ENCODE results near the gene YPEL3.
"Not testable (repeated sequence)": the region's sequence is repeated elsewhere in the genome, so short reads cannot be mapped to it uniquely, and the experiment has no call there.

Gene YPEL3, protein sequence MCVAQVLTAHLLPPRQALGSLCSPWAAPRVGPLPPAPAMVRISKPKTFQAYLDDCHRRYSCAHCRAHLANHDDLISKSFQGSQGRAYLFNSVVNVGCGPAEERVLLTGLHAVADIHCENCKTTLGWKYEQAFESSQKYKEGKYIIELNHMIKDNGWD

DNA sequence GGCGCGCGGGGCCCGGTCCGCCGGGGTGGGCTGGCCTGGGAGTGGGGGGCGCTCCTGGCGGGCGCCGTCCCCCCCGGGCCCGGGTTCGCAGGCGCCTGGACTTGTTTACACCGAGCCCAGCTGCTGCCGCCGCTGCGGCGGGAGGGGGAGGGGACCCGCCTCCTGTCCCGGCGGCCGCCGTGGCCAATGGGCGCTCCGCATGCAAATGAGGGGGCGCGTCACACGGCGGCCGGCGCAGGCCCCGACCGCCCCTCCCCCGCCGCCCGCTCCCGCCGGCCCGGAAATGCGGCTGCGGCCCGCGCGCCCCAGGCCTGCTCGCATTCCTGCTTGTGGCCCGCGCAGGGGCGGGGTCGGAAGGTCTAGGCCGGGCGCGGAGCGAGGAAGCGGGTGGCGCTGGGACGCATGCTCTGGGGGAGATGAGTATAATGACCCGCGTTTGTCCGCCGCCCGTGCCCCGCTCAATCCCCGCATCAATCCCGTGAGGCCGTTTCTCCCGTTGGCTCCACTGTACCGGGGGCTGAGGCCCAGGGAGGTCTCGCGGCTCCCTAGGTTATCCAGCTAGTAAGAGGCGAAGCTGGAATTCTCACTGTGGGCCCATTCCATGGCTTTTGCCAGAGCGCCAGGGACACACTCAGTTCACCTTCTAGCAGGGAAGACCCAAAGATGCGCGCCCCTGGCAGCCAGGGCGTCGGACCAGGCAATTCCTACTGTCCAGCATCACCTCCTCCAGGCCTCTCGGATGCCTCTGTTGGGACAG is at the start of gene YPEL3:
Gene YPEL3, minus strand, starts transcription at position 109 of the 757 bp plus-strand sequence. CDS start 731 bp downstream, outside the sequence.
- peak; percentile 71 to 86 (median 84) for DNase-seq

DNA sequence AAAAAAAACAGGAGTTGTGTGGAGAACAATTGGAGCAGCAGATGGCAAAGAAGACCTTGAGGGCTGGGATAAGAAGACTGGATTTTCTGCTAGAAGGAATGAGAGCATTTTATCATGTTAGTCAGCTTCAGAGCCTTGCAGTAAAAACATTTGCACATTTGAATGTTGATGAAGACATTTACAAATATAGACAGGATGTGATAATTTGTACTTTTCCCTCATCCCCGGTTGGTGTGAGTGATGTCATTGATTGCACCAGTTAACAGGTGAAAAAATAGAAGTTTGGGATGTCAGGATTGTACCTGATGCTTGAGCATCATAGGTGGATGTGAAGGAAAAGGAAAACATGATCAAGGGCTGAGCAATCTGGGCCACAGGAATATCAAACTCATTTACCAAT is 49.6 kb upstream of the YPEL3 start:
- DNase-seq, result no peak

DNA sequence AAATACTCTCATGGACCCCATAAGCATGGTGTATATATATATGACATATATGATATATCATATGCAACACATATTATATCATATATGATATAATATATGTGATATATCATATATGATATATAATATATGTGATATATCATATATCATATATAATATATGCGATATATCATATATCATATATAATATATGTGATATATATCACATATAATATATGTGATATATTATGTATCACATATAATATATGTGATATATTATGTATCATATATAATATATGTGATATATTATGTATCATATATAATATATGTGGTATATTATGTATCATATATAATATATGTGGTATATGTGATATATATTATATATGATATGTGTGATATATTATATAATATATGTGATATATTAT is 48.9 kb upstream of the YPEL3 start:
- DNase-seq, result no peak

DNA sequence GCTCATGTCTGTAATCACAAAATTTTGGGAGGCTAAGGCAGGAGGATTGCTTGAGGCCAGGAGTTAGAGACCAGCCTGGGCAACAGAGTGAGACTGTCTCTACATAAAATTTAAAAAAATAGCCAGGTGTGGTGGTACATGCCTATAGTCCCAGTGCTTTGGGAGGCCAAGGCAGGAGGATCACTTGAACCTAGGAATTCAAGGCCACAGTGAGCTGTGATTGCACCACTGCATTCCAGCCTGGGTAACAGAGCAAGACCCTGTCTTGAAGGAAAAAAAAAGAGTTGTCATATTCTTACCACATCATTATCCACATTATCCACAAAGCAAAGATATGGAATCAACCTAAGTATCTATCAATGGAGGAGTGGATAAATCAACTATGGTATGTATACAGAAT is 48.0 kb upstream of the YPEL3 start:
- DNase-seq, result no peak

DNA sequence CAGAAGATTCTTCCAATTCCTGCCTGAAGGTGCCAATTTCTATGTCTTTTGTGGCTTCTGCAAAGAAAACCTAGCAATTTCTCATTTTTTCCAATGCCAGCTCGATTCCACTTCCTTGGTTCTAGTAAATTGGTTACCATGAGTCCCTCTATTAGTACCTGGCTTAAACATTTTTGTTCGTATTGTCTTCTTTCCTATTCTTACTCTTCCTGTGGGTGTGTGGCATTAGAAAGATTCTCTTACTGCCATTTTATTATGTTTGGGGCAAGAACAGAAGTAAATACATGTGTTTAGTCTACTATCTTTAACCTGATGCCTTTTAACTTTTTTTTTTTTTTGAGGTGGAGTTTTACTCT is 47.3 kb upstream of the YPEL3 start:
- no peak for DNase-seq

DNA sequence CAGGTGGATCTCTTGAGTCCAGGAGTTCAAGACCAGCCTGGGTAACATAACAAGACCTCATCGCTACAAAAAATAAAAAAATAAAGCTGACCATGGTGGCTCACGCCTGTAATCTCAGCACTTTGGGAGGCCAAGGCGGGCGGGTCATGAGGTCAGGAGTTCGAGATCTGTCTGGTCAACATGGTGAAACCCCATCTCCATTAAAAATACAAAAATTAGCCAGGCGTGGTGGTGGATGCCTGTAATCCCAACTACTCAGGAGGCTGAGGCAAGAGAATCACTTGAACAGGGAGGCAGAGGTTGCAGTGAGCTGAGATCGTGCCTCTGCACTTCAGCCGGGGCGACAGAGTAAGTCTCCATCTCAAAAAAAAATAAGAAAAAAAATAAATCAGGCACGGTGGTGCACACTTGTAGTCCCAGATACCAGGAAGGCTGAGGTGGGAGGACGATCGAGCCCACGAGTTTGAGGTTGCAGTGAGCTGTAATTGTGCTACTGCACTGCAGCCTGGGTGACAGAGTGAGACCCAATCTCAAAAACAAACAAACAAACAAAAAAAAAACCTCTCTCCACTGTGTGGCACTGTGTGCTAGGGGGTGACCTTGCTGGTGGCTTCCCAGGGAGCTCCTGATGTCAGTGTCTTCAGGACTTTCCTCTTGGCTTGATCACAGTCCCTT is 46.8 kb upstream of the YPEL3 start:
- DNase-seq, result no peak

DNA sequence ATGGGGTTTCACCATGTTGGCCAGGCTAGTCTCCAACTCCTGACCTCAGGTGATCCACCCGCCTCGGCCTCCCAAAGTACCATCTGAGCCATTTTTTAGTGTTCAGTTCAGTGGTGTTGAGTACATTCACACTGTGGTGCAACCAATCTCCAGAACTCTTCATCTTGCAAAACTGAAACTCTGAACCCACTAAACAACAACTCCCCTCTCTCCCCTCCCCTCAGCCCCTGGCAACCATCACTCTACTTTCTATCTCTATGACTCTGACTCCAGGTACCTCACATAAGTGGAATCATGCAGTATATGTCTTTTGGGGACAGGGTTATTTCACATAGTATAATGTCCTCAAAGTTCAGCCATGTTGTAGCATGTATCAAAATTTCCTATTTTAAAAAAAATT is 45.7 kb upstream of the YPEL3 start:
- DNase-seq, result no peak

DNA sequence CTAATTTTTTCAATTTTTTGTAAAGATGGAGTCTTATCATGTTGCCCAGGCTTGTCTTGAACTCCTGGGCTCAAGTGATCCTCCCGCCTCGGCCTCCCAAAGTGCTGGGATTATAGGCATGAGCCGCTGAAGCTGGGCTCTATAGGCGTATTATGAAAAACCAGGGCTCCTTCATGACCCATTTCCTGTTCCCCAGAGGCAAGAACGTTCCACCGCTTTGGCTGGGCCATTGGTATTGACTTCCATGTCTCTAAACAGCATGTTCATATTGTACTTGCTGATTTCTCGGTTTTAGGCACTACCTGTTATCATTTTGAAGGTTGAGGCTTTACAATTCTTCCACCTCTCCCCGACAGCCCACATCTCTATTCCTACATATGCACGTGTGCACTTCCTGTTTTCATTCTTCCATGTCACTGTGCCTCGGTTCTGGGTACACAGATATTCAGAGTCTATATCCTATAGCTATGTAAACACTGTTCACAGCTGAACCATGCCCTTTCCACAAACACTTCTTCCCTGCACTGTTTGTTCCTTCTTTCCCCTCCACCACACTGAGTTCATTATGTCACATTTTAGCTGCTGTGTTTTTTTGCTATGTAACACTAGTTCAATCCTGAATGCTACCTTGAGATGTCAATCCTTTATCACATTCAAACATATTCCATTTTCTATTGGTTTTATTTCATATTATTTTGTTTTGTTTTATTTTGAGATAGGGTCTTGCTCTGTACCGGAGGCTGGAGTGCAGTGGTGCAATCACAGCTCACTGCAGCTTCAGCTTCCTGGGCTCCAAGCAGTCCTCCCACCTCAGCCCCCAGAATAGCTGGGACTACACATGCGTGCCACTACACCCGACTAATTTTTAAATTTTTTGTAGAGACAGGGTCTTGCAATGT is 43.8 kb upstream of the YPEL3 start:
- no peak for DNase-seq

DNA sequence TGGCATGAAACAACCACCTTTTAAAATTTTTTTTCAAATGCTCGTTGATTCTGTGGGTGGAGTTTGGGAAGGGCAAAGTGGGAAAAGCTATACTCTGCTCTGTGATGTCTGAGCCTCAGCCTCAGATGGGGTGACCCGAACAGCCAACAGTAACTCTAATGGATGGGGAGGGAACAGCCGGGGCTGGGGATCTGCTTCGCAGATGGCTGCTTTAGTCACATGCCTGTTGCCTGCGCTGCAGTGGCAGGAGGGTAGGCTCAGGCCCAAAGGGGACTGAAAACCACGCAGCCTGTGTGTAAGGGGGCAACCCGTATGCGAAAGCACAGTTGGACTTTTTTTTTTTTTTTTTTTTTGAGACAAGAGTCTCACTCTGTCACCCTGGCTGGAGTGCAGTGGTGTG is 41.9 kb upstream of the YPEL3 start:
- no peak for DNase-seq

DNA sequence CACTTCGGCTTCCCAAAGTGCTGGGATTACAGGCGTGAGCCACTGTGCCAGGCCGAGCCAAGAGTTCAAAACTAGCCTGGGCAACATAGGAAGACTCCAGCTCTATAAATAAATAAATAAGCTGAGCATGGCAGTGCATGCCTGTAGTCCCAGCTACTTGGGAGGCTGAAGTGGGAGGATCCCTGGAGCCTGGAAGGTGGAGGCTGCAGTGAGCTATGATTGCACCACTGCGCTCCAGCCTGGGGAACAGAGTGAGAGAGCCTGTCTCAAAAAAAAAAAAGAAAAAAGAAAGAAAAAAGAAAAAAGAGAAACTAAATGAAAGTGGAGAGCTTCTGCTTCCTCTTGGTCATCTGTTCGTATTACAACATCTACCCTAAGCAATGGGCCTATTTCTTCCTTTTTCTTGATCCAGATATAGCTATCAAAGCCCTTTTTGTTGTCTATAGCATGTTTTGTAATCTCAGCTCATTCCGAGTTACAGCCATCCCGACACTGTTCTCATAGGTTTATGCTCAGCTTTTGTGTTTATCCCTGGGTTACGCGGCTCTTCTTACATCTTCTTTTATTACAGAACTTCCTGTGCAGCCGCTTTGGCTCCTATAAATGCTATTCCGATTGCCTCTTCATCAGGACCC is 41.1 kb upstream of the YPEL3 start:
- DNase-seq, result no peak

DNA sequence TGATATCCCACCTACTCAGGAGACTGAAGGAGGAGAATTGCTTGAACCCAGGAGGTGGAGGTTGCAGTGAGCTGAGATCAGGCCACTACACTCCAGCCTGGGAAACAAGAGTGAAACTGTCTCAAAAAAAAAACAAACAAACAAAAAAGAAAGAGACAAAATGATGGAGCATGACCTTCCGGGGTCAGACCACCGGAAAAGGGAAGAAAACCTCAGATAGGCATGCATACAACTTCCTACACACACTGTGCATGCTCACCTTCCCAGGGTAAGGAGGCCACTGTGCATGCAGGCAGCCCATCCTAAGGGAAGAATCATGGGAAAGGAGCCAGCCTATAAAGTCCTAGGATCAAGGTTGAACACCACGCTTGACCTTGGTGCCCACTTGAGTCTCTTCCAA is 36.6 kb upstream of the YPEL3 start:
- no peak for DNase-seq

DNA sequence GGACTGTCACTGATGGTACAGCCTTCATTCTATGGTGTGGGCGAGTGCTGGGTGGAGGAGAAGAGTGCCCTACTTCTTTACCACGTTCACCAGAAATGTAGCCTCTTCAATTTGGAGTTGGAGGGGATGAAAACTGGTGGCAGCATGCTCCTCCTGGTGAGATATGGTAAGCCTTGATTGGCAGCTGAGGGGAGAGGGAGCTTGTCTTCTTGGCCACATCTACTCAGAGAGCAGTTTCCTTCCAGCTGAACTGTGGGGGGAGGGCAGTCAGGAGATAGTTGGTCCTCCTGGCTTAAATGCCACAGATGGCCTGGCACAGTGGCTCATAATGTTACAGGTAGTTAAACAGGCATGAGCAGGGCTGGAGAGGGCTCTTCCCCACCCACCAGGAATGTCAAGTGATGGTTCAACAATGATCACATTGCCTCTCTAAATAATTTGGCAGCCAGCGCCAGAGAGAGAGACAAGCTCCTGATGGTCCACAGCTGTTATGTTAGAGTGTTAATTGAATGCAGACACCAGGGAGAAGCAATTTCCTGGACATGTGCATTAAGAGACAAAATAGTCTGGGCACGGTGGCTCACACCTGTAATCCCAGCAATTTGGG is 36.0 kb upstream of the YPEL3 start:
- DNase-seq, result no peak

DNA sequence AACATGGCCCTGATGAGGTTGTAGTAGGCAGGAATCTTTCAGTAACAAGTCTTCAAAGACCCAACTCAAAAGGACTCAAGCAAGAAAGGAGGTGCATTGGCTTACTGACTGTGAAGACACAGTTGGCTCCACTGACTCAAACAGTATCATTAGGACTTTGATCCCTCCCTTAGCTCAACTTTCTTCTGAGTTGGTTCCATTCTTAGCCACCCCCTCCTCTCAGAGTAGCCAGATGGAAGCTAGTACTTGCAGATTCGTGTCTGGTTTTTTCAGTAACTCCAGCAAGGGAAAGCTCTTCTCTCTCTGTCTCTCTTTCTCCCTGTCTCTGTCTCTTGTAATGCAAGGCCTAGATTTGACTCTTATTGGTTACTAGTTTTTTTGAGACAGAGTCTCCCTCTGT is 32.0 kb upstream of the YPEL3 start:
- no peak for DNase-seq

DNA sequence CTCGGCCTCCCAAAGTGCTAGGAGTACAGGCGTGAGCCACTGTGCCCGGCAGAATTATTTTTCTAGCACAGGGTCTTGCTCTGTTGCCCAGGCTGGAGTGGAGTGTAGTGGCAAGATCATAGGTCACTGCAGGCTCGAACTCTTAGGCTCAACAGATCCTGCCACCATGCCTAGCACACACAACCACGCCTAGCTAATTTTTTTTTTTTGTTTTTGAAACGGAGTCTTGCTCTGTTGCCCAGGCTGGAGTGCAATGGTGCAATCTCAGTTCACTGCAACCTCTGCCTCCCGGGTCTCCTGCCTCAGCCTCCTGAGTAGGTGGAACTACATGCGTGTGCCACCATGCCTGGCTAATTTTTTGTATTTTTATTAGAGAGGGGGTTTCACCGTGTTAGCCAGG is 29.7 kb upstream of the YPEL3 start:
- not testable (repeated sequence) for DNase-seq

DNA sequence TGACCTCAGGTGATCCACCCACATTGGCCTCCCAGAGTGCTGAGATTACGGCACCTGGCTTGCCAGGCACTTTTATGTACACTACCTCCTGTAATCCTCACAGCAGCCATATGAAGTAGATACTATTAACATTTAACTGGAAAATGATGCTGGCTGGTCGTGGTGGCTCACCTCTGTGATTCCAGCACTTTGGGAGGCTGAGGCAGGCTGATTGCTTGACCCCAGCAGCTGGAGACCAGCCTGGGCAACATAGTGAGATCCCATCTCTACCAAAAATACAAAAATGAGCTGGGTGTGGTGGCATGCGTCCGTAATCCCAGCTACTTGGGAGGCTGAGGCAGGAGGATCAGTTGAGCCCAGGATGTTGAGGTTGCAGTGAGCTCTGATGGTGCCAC is 29.0 kb upstream of the YPEL3 start:
- DNase-seq, result no peak

DNA sequence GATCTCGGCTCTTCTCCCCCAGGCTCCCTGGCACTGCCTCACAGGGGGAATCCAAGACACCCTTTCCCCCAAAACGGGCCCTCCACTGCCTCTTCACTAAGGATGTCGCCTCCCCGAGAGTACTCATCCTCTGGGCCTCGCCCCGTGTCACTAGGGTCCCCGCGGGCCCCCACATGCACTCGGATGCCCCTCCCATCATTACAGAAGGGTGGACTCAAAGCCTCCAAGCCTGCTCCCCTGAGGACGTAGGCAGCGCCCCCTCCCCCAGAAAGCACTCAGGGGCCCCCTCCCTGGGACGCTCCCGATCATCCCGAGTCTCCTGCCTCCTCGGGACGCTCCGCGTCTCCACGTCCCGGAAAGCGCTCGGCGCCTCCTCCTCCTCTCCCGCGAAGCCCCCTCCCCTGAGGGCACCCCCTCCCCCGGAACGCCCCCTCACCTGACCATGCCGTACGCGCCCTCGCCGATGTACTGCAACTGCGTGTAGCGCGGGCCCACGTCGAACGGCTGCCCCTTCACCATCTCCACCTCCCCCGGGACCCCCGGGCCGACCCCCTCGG is 26.7 kb upstream of the YPEL3 start:
- peak in 1 of 4 experiments; percentile 8 for DNase-seq

DNA sequence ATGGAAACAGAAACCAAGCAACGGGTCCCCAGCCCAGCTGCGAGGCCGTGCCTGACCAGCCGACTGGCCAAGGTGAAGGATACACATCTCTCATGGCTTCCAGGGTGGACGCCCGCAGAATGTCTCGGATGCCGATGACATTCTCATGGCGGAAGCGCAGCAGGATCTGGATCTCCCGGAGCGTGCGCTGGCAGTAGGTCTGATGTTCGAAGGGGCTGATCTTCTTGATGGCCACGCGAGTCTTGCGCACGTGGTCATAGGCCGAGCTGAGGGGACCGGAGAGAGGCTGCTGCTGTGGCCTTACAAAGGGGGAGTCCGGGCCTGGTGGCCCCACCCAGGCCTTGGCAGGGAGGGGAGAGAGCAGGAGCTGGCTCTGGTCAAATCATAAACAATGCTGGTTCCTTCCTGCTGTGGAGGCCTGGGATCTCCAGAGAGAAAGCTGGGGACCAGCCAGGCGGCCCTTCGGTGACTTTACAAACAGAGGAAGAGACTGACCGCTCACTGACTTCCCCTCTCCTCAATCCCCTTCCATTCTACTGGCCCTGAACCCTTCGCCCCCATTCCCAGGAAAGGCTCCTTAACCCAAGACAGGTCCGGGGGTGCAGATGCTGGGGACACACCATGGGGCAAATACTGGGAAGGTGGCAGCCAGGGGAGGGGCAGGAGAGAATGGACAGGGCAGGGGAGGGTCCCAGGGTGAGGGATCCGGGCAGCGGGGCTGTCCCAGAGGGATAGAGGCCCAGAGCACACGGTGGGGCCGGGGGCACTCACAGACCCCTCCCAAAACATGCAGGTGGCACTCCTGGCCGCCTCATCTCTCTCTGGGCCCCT is 25.9 kb upstream of the YPEL3 start:
- no peak for DNase-seq

DNA sequence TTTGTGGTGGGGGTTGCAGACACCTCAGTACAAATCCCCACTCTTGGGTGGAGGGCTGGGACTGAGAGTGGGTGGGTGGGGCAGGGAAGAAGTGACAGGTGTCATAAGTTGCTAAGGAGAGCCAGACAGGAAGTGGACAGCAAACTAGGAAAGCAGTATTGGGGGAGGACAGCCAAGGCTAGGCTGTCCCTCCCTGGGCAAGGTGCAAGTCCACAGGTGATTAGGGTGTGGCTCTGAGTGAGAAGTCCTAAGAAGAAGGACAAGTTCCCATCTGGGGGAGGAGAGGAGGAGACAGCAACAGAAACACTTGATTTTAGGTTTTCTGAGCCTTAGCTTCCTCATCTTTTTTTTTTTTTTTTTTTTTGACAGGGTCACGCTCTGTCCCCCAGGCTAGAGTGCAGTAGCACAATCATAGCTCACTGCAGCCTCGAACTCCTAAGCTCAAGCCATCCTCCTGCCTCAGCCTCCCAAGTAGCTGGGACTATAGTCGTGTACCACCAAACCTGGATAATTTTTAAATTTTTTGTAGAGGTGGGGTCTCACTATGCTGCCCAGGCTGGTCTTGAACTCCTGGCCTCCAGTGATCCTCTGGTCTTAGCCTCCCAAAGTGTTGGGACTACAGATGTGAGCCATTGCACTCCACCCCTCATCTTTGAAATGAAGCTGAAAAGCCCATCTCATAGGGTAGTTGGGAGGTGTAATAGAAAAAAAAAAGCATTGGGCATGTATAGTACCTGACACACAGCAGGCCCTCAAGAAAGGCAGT is 24.5 kb upstream of the YPEL3 start:
- no peak for DNase-seq

DNA sequence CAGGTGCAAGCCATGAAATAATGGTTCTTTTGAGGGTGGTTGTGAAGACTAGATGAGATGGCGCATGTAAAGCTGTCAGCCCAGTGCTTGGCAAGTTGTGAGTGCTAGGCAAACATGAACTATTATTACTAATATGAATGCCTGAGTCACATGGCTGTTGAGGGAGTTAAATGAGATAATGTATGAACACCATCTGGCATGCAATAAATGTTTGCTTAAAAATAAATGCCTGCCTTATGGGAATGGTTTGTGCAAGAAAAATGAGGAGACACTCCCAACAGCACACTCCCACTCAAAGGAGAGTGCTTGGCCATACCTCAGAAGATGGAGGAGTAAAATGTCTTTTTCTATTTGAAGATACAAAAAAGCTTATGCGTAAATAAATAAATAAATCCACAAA is 23.4 kb upstream of the YPEL3 start:
- no peak for DNase-seq

DNA sequence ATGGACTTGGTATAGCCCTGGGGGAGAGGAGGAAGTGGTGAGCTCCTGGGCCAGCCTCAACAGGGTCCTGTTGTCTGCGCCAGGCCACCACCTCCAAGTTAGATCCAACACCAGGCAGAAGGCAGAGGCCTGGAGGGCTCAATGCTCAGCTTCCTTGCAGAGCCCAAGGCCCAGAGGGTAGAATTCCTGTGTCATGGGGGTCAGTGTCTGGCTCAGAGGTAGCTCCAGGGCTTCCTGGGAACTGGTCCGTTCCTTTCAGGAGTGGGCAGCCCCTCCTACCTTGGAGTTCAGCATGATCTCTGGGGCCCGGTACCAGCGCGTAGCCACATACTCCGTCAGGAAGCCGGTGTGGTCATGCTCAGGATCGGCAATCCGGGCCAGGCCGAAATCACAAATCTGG is 21.8 kb upstream of the YPEL3 start:
- no peak for DNase-seq
